HEK293 (cell line): ENCODE data around the gene IDH1.

Experiments
- CTCF ChIA-PET: fragments of 350-600 bp; formaldehyde crosslinking; extraction: SDS; loops from one replicate; lab custom pipeline; 2021; ENCODE audit warnings: antibody characterized with exemption; lab: Yijun Ruan, JAX
- POLR2A ChIA-PET: fragments of 300-600 bp; formaldehyde crosslinking; extraction: SDS; loops from one replicate; lab custom pipeline; 2020; ENCODE audit warnings: antibody characterized with exemption, inconsistent platforms; lab: Yijun Ruan, JAX
- H3K27ac ChIP-seq: fragments of 200-500 bp; sonication (Bioruptor generic); 2 replicates; pipeline ENCODE4 v1.5.1; 2014; ENCODE audit warnings: low read depth, low read length, control low read depth, inconsistent platforms; ENCODE audit errors: extremely low read depth
- H3K36me3 ChIP-seq, 2 experiments: fragments of 200-500 bp in 1 of 2; sonication (Bioruptor generic) in 1 of 2; 1 replicate in 1 of 2; 2 replicates in 1 of 2; pipeline ENCODE4 v1.5.1; 2014 to 2017; ENCODE audit warnings: inconsistent platforms in 2 of 2, low read length in 2 of 2; ENCODE audit not compliant: control insufficient read depth in 2 of 2, insufficient read depth in 1 of 2
- H3K4me1 ChIP-seq: fragments of 200-500 bp; sonication (Bioruptor generic); 2 replicates; pipeline ENCODE4 v1.5.1; 2014; ENCODE audit warnings: mild to moderate bottlenecking, low read length, inconsistent platforms; ENCODE audit not compliant: control insufficient read depth, insufficient read depth
- H3K4me3 ChIP-seq: 2 replicates; pipeline ENCODE4 v1.5.1; 2011; ENCODE audit warnings: low read depth, mild to moderate bottlenecking, control low read depth, low read length, moderate library complexity
- H3K9me3 ChIP-seq: fragments of 200-500 bp; sonication (Bioruptor generic); 2 replicates; pipeline ENCODE4 v1.5.1; 2014; ENCODE audit warnings: low read depth, low read length, inconsistent platforms; ENCODE audit not compliant: control insufficient read depth, insufficient read depth
- FEZF1 ChIP-seq: fragments of 450-650 bp; formaldehyde crosslinking; IDR thresholded peaks from 2 replicates; pipeline ENCODE4 v1.5.1; 2016; ENCODE audit warnings: missing biosample characterization, missing genetic modification characterization
- IKZF3 ChIP-seq: fragments of 450-650 bp; IDR thresholded peaks from 2 replicates; pipeline ENCODE4 v1.5.0; 2018; ENCODE audit warnings: missing biosample characterization, mild to moderate bottlenecking, missing genetic modification characterization, moderate library complexity
- KLF7 ChIP-seq: fragments of 450-650 bp; formaldehyde crosslinking; IDR thresholded peaks from 2 replicates; pipeline ENCODE4 v1.5.1; 2016; ENCODE audit warnings: missing biosample characterization, missing genetic modification characterization, borderline replicate concordance
- PRDM1 ChIP-seq: fragments of 450-650 bp; formaldehyde crosslinking; IDR thresholded peaks from 2 replicates; pipeline ENCODE4; 2016; ENCODE audit warnings: missing biosample characterization, missing genetic modification characterization
- SCRT1 ChIP-seq: fragments of 450-650 bp; formaldehyde crosslinking; IDR thresholded peaks from 2 replicates; pipeline ENCODE4 v1.5.1; 2016; ENCODE audit warnings: missing biosample characterization, missing genetic modification characterization, borderline replicate concordance
- ZBTB1 ChIP-seq: fragments of 450-650 bp; formaldehyde crosslinking; IDR thresholded peaks from 2 replicates; pipeline ENCODE4 v1.5.1; 2016; ENCODE audit warnings: missing biosample characterization, missing genetic modification characterization
- ZBTB49 ChIP-seq: fragments of 450-650 bp; formaldehyde crosslinking; IDR thresholded peaks from 2 replicates; pipeline ENCODE4 v1.5.1; 2016; ENCODE audit warnings: missing biosample characterization, missing genetic modification characterization, low read depth
- ZBTB7A ChIP-seq: fragments of 450-650 bp; formaldehyde crosslinking; IDR thresholded peaks from 2 replicates; pipeline ENCODE4 v1.5.1; 2016; ENCODE audit warnings: low read depth, missing biosample characterization, missing genetic modification characterization
- ZNF114 ChIP-seq: fragments of 450-650 bp; formaldehyde crosslinking; IDR thresholded peaks from 2 replicates; pipeline ENCODE4 v1.5.0; 2017; ENCODE audit warnings: missing biosample characterization, missing genetic modification characterization
- ZNF175 ChIP-seq: fragments of 450-650 bp; formaldehyde crosslinking; IDR thresholded peaks from 2 replicates; pipeline ENCODE4 v1.5.1; 2016; ENCODE audit warnings: missing biosample characterization, missing genetic modification characterization
- ZNF274 ChIP-seq, 2 experiments: fragments of 200-500 bp in 1 of 2; fragments of 450-650 bp in 1 of 2; sonication (Bioruptor generic) in 1 of 2; formaldehyde crosslinking in 1 of 2; IDR thresholded peaks; 2 replicates each; pipeline versions ENCODE4 v1.5.1 to v1.6.1; 2014 to 2016; ENCODE audit warnings: borderline replicate concordance in 1 of 2, inconsistent platforms in 1 of 2, low read length in 1 of 2, missing biosample characterization in 1 of 2, missing genetic modification characterization in 1 of 2
- ZNF404 ChIP-seq: fragments of 450-650 bp; formaldehyde crosslinking; IDR thresholded peaks from 2 replicates; pipeline ENCODE4 v1.5.1; 2017; ENCODE audit warnings: missing biosample characterization, missing genetic modification characterization
- ZNF514 ChIP-seq: fragments of 450-650 bp; formaldehyde crosslinking; IDR thresholded peaks from 2 replicates; pipeline ENCODE4 v1.5.1; 2016; ENCODE audit warnings: missing biosample characterization, missing genetic modification characterization
- ZNF521 ChIP-seq: fragments of 450-650 bp; formaldehyde crosslinking; IDR thresholded peaks from 2 replicates; pipeline ENCODE4 v1.5.1; 2017; ENCODE audit warnings: missing biosample characterization, mild to moderate bottlenecking, missing genetic modification characterization
- ZNF549 ChIP-seq: fragments of 450-650 bp; IDR thresholded peaks from 2 replicates; pipeline ENCODE4 v1.5.1; 2018; ENCODE audit warnings: missing biosample characterization, missing genetic modification characterization, mild to moderate bottlenecking, inconsistent platforms, moderate library complexity
- ZNF580 ChIP-seq: fragments of 450-650 bp; formaldehyde crosslinking; IDR thresholded peaks from 2 replicates; pipeline ENCODE4 v1.5.1; 2016; ENCODE audit warnings: missing biosample characterization, missing genetic modification characterization
- ZNF600 ChIP-seq: fragments of 450-650 bp; formaldehyde crosslinking; IDR thresholded peaks from 2 replicates; pipeline ENCODE4 v1.5.1; 2016; ENCODE audit warnings: missing biosample characterization, missing genetic modification characterization
- ZNF629 ChIP-seq: fragments of 450-650 bp; formaldehyde crosslinking; IDR thresholded peaks from 2 replicates; pipeline ENCODE4 v1.5.1; 2017; ENCODE audit warnings: missing biosample characterization, missing genetic modification characterization
- ZNF791 ChIP-seq: fragments of 450-650 bp; formaldehyde crosslinking; IDR thresholded peaks from 2 replicates; pipeline ENCODE4 v1.5.1; 2016; ENCODE audit warnings: missing biosample characterization, missing genetic modification characterization
- ZSCAN18 ChIP-seq: fragments of 450-650 bp; formaldehyde crosslinking; IDR thresholded peaks from 2 replicates; pipeline ENCODE4 v1.5.1; 2016; ENCODE audit warnings: missing biosample characterization, missing genetic modification characterization
- ZSCAN23 ChIP-seq: fragments of 450-650 bp; formaldehyde crosslinking; IDR thresholded peaks from 2 replicates; pipeline ENCODE4 v1.5.1; 2016; ENCODE audit warnings: missing biosample characterization, missing genetic modification characterization
- TF ChIP-seq, protein P1 (sequence below): fragments of 450-650 bp; formaldehyde crosslinking; IDR thresholded peaks from 2 replicates; pipeline ENCODE4 v1.5.1; 2016; ENCODE audit warnings: missing biosample characterization, missing genetic modification characterization
- TF ChIP-seq, protein P2 (sequence below): fragments of 450-650 bp; formaldehyde crosslinking; IDR thresholded peaks from 2 replicates; pipeline ENCODE4 v1.5.1; 2016; ENCODE audit warnings: missing biosample characterization, missing genetic modification characterization

The IDH1 gene

DNA sequence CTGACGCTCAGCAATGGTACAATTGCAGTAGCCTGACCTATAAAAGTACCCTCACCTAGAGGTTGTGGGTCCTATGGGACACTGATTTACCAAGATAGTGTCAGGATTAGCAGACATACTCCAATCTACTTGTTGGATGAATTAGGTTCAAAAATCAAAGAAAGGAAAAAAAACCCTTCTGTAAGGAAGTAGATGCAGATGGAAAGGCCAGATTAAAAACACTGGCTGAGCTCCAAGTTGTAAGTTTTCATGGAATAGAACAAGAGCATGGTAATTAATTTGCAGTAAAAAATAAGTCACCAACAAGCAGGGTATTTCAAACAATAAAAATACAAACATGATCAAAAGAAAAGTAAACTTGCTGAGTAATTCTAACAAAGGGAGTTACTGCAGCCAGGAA, 26.4 kb downstream of the IDH1 start (continued):
- TF ChIP-seq, protein P1, sequence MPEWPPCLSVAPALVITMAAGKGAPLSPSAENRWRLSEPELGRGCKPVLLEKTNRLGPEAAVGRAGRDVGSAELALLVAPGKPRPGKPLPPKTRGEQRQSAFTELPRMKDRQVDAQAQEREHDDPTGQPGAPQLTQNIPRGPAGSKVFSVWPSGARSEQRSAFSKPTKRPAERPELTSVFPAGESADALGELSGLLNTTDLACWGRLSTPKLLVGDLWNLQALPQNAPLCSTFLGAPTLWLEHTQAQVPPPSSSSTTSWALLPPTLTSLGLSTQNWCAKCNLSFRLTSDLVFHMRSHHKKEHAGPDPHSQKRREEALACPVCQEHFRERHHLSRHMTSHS (tag by site-specific recombination): no peak
- TF ChIP-seq, all 188 proteins: peak for 0

- Histone ChIP-seq H3K36me3 (no peaks in the 10 kb centered on the region), H3K9me3 (no peaks in the 10 kb centered on the region), H3K27ac (no peak overlapping the region), H3K4me1 (no peaks in the 10 kb centered on the region), H3K4me3 (no peak overlapping the region)
- ChIA-PET CTCF (interaction anchor here (0.7 kb wide), 1 partner anchor 52 kb away, joined by 3 read pairs; no protein-coding TSS in a partner anchor), POLR2A (no interaction called here)
- TF ChIP-seq ZNF580 (tag by site-specific recombination) (no peak), ZNF549 (tag by site-specific recombination) (no peak), ZBTB49 (tag by site-specific recombination) (no peak), ZNF114 (tag by site-specific recombination) (no peak)
Observed at GRCh38 chr2:208227581-208228232, 27.2 kb downstream of the IDH1 start.

DNA sequence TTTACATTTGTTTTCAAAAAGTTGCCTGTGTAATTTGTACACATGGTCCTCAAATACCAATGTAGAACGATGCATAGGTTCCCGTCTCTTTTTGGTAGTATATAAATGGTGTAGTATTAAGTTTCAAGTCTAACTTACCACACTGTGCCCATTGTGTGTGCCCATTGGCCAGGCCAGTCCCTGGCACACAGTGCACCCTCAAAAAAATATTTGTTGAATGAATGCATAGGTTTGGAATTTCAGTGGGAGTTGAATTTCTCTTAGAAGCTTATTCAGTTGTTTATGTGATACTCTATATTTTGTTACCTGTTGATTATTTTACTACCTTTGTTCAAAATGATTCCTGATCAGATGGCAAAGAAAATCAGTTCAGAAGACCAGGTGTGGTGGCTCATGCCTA, 30.1 kb downstream of the IDH1 start:
- ChIA-PET CTCF (interaction anchor here (0.6 to 1.4 kb wide), 2 partner anchors 25 to 49 kb away, joined by 3 to 4 read pairs; no protein-coding TSS in a partner anchor), POLR2A (no interaction called here)
- H3K27ac ChIP-seq: no peak overlapping the region

DNA sequence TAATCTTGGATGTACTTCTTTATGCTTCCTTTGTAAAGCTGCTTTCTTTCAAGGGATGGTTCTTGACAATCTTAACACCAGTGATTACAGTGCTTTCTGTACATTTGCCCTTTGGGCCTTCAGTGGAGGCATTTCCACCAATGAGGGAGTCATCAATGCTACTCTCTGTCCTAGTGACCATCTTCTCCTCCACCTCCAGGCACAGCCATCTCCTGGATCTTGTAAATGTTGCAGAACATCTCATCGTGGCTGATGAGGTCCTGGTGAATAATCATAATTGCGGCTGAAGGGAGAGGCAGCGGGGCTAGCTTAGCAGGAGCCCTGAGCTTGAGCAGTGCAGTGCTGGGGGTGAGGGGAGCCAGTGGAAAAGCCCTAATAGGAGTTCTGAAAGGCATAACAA, 32.5 kb downstream of the IDH1 start:
- Histone ChIP-seq H3K36me3 (no peaks in the 10 kb centered on the region), H3K4me1 (no peaks in the 10 kb centered on the region), H3K9me3 (no peaks in the 10 kb centered on the region), H3K4me3 (no peak overlapping the region), H3K27ac (no peak overlapping the region)
- ChIA-PET POLR2A (no interaction called here), CTCF (interaction anchor here (0.6 kb wide), 2 partner anchors 32 to 46 kb away, joined by 3 to 4 read pairs; partner anchors contain the start of gene IDH1)
- TF ChIP-seq PRDM1 (no peak), ZSCAN23 (tag by site-specific recombination) (no peak), ZNF600 (tag by site-specific recombination) (0 out of 2 replicates have a peak, but pooled peaks have one; percentile 58), ZBTB7A (tag by site-specific recombination) (no peak), ZNF791 (no peak), ZNF514 (tag by site-specific recombination) (no peak), KLF7 (tag by site-specific recombination) (no peak), IKZF3 (tag by site-specific recombination) (no peak), SCRT1 (tag by site-specific recombination) (no peak), ZNF274 (IDR thresholded peaks at IDR 0.05; ENCODE audit: low read length) (no peak), ZNF274 (tag by site-specific recombination; IDR thresholded peaks at IDR 0.05; ENCODE audit: borderline replicate concordance) (no peak), ZSCAN18 (tag by site-specific recombination) (no peak), ZNF629 (peak; percentile 42; the same call in 1 of the 2 replicates), ZNF549 (tag by site-specific recombination) (no peak), ZNF404 (tag by site-specific recombination) (no peak)
- TF ChIP-seq, protein P2, sequence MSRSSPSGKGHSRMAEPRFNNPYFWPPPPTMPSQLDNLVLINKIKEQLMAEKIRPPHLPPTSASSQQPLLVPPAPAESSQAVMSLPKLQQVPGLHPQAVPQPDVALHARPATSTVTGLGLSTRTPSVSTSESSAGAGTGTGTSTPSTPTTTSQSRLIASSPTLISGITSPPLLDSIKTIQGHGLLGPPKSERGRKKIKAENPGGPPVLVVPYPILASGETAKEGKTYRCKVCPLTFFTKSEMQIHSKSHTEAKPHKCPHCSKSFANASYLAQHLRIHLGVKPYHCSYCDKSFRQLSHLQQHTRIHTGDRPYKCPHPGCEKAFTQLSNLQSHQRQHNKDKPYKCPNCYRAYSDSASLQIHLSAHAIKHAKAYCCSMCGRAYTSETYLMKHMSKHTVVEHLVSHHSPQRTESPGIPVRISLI (tag by site-specific recombination): no peak

More for the DNA sequence above, 30.1 kb downstream of the IDH1 start:
- no peaks in the 10 kb centered on the region for H3K36me3 ChIP-seq
- no peak for TF ChIP-seq FEZF1 (tag by site-specific recombination)
- TF ChIP-seq ZNF521 (tag by site-specific recombination): no peak
- TF ChIP-seq ZNF175 (tag by site-specific recombination): no peak
- TF ChIP-seq ZBTB1 (tag by site-specific recombination): no peak
- no peak for TF ChIP-seq KLF7 (tag by site-specific recombination)
- TF ChIP-seq, all 188 proteins: peak for 0
- Histone ChIP-seq H3K4me1 (no peaks in the 10 kb centered on the region), H3K4me3 (no peak overlapping the region), H3K9me3 (no peaks in the 10 kb centered on the region)
